H1 (cell line): Measurements from ENCODE around the gene PAX5. TPM values are rescaled to one million over a fixed set of nuclear protein-coding genes. Genes with fewer than 3 reads are reported as not detected.

Experiments used
- ATF3 ChIP-seq: IDR thresholded peaks from 2 replicates; pipeline ENCODE4 v1.6.1; 2011; ENCODE audit warnings: low read depth, mild to moderate bottlenecking, low read length; ENCODE audit not compliant: insufficient read depth
- CEBPB ChIP-seq: IDR thresholded peaks from 2 replicates; pipeline ENCODE4 v1.6.1; 2012; ENCODE audit warnings: low read depth, low read length
- CTBP2 ChIP-seq: IDR thresholded peaks from 2 replicates; pipeline ENCODE4 v1.7.0; 2011; ENCODE audit warnings: borderline replicate concordance, mild to moderate bottlenecking, moderate library complexity, mixed read lengths, low read length; ENCODE audit not compliant: insufficient read depth, insufficient read length
- RFX5 ChIP-seq: IDR thresholded peaks from 2 replicates; pipeline ENCODE4 v1.6.1; 2011; ENCODE audit warnings: low read depth, low read length, improper control_type of control experiment, borderline replicate concordance
- SAP30 ChIP-seq: fragments of 300-600 bp; sonication (generic); IDR thresholded peaks from 2 replicates; pipeline ENCODE4 v1.7.1; 2012; ENCODE audit warnings: low read length, moderate library complexity, mild to moderate bottlenecking, inconsistent platforms; ENCODE audit not compliant: insufficient read depth, insufficient replicate concordance
- USF2 ChIP-seq: IDR thresholded peaks from 2 replicates; pipeline ENCODE4 v1.6.1; 2011; ENCODE audit warnings: low read length, improper control_type of control experiment
- YY1 ChIP-seq: IDR thresholded peaks from 2 replicates; pipeline ENCODE4 v1.6.1; 2011; ENCODE audit warnings: low read depth, mild to moderate bottlenecking, low read length
- polyA plus RNA-seq, 7 experiments: library from polyadenylated mRNA; depleted of rRNA in 3 of 7; stranded (reverse) in 5 of 7; unstranded in 2 of 7; fragments of >200 nt in 5 of 7; fragments of 200-250 nt in 2 of 7; gene quantifications; 1 replicate in 5 of 7; 2 replicates in 1 of 7; 4 replicates in 1 of 7; pipeline versions ENCODE4 v1.2.1 to v1.2.3, GENCODE V29; 2011 to 2013; ENCODE audit warnings: missing spikeins in 2 of 7, mixed read lengths in 2 of 7
- total RNA-seq: library from RNA; stranded (reverse); fragmentation: NEBNext Ultra II Directional; extraction: Animal tissue kit (Norgen Biotek cat#: 25700); gene quantifications from 2 replicates; pipeline ENCODE4 v1.2.1, GENCODE V29; 2021

The PAX5 gene
- total and polyA plus RNA-seq, 2 of the 8 experiments (the other 6 are each of a cell fraction or from before 2014, with no cell fraction given) = 0.29 to 0.43 TPM

GRCh38 chr9:36940881-36941280 is 93.2 kb downstream of the PAX5 start (continued):
- no peak for TF ChIP-seq ATF3
- TF ChIP-seq YY1 = no peak
- TF ChIP-seq CEBPB = no peak
- no peak for TF ChIP-seq SAP30
- TF ChIP-seq RFX5 = no peak
- TF ChIP-seq USF2 = no peak
- TF ChIP-seq CTBP2 = no peak
